RWPE1 (cell line): ENCODE results near the gene RAB17.

Experiments used
- CTCF ChIA-PET: fragments of 350-600 bp; sonication (Branson Sonifier 250); formaldehyde crosslinking; extraction: SDS; loops from one replicate; lab custom pipeline; 2021; lab: Yijun Ruan, JAX
- POLR2A ChIA-PET: fragments of 400-600 bp; formaldehyde crosslinking; extraction: SDS; loops from one replicate; lab custom pipeline; 2020; ENCODE audit warnings: antibody characterized with exemption; ENCODE audit not compliant: low non-redundant PET; lab: Yijun Ruan, JAX
- DNase-seq: peaks from one replicate; pipeline ENCODE4 v3.0.0; 2012; ENCODE audit warnings: low spot score
- H3K27ac ChIP-seq: fragments of 450-650 bp; 2 replicates; pipeline ENCODE4 v1.5.1; 2017
- TF ChIP-seq, protein P1 (sequence below): fragments of 450-650 bp; conservative IDR thresholded peaks from 2 replicates; pipeline ENCODE4 v1.5.1; 2017; ENCODE audit warnings: low read depth, mild to moderate bottlenecking

Gene RAB17

DNA sequence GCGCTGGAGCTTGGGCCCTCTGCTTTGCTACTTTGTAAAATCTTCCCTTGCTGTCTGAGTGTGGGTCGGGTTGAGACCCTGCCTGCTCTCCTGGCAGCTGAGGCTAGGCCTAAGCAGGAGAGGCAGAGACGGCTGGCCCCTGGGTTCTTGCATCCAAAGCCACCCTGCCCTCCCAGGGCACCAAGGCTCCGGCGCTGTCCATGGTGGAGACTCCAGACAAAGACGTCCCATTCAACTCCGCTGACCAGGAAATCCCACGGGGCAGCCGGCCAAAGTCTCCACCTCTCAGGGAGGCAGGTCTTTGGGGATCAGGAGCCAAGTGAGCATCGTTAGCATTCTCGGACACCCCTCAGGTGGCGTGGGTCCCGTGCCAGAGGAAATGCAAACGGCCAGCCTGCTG lies 26.7 kb downstream of the RAB17 start:
- TF ChIP-seq, protein P1, sequence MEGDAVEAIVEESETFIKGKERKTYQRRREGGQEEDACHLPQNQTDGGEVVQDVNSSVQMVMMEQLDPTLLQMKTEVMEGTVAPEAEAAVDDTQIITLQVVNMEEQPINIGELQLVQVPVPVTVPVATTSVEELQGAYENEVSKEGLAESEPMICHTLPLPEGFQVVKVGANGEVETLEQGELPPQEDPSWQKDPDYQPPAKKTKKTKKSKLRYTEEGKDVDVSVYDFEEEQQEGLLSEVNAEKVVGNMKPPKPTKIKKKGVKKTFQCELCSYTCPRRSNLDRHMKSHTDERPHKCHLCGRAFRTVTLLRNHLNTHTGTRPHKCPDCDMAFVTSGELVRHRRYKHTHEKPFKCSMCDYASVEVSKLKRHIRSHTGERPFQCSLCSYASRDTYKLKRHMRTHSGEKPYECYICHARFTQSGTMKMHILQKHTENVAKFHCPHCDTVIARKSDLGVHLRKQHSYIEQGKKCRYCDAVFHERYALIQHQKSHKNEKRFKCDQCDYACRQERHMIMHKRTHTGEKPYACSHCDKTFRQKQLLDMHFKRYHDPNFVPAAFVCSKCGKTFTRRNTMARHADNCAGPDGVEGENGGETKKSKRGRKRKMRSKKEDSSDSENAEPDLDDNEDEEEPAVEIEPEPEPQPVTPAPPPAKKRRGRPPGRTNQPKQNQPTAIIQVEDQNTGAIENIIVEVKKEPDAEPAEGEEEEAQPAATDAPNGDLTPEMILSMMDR: no peak
- no peak overlapping the region for H3K27ac ChIP-seq
- ChIA-PET POLR2A (no interaction called here), CTCF (interaction anchor here (0.6 to 2.7 kb wide), 2 partner anchors 51 to 93 kb away, joined by 3 to 9 read pairs; no protein-coding TSS in a partner anchor)
- DNase-seq: no peak

DNA sequence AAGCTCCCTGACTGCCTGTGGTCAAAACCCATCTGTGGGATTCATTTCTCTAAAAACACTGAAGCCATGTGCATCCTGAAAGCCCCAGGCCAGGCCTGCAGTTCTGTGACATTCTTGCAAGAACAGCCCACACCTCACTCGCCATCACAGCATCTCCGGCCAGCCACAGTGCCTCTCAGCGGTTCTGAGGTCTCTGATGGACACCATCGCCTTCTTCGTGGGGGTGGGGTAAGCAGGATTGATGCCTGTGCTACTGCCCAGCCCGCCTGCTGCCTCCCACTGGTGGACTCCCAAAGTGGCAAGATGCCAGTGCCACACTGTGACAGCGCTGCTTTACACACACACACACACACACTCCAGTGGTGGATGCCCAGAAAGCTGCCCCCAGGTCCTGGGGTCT lies 29.3 kb downstream of the RAB17 start:
- TF ChIP-seq, protein P1: no peak
- ChIA-PET CTCF (interaction anchor here (1.1 to 2.4 kb wide), 2 partner anchors 11 to 49 kb away, joined by 3 to 13 read pairs; no protein-coding TSS in a partner anchor), POLR2A (no interaction called here)
- no peak overlapping the region for H3K27ac ChIP-seq
- DNase-seq: no peak

DNA sequence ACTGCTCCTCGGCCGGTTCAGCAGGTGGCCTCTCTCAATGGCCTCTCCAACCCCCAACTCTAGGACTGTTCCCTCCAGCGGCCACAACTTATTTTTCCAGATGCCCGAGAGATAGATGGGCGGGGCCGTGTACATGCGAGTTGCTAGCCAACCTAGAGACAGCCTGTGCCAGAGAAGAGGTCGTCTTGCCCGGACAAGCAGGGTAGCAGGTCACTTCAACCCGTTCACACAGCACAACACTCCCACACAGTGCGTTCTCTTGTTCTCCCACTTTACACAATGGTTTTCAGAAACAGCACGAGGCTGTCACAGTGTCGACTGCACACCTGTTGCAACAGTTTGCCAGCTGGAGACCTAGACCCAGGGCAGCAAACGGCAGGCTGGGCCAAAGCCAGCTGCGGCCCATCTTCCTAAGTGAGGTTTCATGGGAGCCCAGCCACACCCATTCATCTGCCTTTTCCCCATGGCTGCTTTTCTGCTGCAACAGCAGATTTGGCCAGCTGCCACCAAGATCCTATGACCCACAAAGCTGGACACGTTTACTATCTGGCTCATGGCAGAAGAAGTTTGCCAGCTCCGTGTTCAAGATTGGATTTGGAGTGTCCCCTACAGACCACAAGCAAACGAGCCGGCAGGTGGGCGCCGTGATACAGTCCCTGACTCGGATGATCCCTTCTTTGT lies 31.4 kb downstream of the RAB17 start:
- DNase-seq: peak; percentile 62
- H3K27ac ChIP-seq: peak overlapping the region; percentile 92
- TF ChIP-seq, protein P1: no peak
- POLR2A ChIA-PET: no interaction called here
- CTCF ChIA-PET: interaction anchor here (0.5 to 1.3 kb wide), 5 partner anchors 9 to 709 kb away, joined by 3 to 8 read pairs (median 4); no protein-coding TSS in a partner anchor

DNA sequence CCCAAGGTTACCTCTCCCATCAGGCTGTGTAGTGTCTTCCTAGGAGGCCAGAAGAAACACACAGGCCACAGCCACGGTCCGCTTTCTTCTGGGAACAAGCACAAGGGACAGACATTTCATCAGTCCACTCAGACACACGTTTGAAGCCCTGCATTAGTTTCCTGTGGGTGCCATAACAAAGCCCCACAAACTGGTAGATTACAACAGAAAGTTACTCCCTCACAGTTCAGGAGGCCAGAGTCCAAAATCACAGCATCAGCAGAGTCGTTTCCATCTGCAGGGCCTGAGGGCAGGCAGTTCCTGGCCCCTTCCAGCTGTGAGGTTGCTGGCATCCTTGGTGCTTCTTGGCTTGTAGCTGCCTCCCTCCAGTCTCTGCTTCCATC lies 32.9 kb downstream of the RAB17 start:
- ChIA-PET POLR2A (no interaction called here), CTCF (interaction anchor here (0.7 kb wide), 2 partner anchors 8 to 188 kb away, joined by 3 read pairs; no protein-coding TSS in a partner anchor)
- TF ChIP-seq, protein P1: no peak
- DNase-seq: no peak
- H3K27ac ChIP-seq: peak overlapping the region; percentile 39

DNA sequence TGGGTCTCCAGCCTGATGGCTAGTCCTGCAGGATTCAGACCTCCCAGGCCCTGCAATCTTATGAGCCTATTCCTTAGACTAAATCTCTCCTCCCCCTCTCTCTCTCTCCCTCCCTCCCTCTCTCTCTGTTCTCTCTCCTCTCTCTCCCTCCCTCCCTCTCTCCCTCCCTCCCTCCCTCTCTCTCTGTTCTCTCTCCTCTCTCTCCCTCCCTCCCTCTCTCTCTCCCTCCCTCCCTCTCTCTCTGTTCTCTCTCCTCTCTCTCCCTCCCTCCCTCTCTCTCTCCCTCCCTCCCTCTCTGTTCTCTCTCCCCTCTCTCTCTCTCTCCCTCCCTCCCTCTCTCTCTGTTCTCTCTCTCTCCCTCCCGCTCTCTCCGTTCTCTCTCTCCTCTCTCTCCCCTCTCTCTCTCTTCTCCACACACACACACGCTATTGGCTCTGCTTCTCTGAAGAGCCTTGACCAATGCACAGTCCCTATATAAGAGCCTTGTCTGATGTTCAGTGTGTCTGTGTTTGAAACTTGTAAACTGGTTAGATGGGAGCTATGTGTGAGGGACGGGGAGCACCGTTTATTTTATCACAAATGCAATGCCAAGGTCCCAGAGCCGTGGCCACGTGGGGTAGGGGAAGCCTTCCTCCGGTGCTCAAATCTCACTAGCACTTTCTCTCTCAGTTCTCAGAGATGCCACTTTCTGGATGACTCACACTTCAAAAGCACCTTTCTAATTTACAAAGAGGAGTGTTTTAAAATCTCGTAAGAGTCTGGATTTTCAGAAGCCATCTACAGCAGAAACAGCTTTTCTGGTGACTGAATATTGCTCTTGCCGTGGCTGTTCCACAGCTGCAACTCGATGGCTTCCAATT lies 33.5 kb downstream of the RAB17 start:
- POLR2A ChIA-PET: no interaction called here
- CTCF ChIA-PET: interaction anchor here (0.7 kb wide), 2 partner anchors 8 to 188 kb away, joined by 3 read pairs; no protein-coding TSS in a partner anchor
- DNase-seq: no peak
- TF ChIP-seq, protein P1: no peak
- peak overlapping the region; percentile 39 for H3K27ac ChIP-seq

DNA sequence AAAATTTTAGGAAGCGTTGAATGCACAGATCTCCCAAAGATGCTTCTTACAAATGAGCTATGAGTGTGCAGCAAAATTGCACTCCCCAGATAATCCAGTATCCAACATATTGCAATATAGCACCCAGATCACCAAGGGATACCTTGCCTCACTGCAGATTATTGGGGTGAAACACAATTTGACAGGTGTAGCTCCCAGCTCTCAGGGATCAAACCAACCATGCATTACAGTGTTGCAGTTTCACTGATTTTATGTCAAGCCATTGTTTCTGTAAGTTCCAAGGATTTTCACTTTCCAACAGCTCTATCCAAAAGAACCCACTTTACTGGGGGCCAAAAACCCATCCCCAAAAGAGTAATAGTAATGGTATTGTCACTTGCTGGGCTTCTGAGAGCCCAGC lies 35.0 kb downstream of the RAB17 start:
- no peak overlapping the region for H3K27ac ChIP-seq
- CTCF ChIA-PET: no interaction called here
- no peak for DNase-seq
- POLR2A ChIA-PET: no interaction called here
- TF ChIP-seq, protein P1: no peak
